HG02938 (cell line): ENCODE results near the gene MIAT.
"Not testable (repeated sequence)": the region's sequence is repeated elsewhere in the genome, so short reads cannot be mapped to it uniquely, and the experiment has no call there.

Experiments
- ATAC-seq: cut with Tn5 transposase; IDR thresholded peaks from one replicate; pipeline ENCODE4 v1.9.1; 2021; ENCODE audit warnings: mild to moderate bottlenecking, moderate library complexity; ENCODE audit not compliant: unreplicated experiment

Gene MIAT

GRCh38 chr22:26691377-26691716, 34.0 kb downstream of the MIAT start:
- no peak for ATAC-seq

- ATAC-seq, result no peak
Measured at GRCh38 chr22:26692215-26692614, 34.8 kb downstream of the MIAT start.

- ATAC-seq, result no peak
Measured at GRCh38 chr22:26697151-26697550, 39.8 kb downstream of the MIAT start.

GRCh38 chr22:26700462-26700861, 43.1 kb downstream of the MIAT start:
- ATAC-seq, result no peak

- ATAC-seq, result no peak
Measured at GRCh38 chr22:26700886-26701285, 43.5 kb downstream of the MIAT start.

GRCh38 chr22:26701323-26701722, 43.9 kb downstream of the MIAT start:
- ATAC-seq, result no peak

GRCh38 chr22:26702906-26703830, 45.8 kb downstream of the MIAT start:
- no peak for ATAC-seq

- not testable (repeated sequence) for ATAC-seq
Measured at GRCh38 chr22:26705379-26705778, 48.0 kb downstream of the MIAT start.

- ATAC-seq, result no peak
Measured at GRCh38 chr22:26707090-26707489, 49.7 kb downstream of the MIAT start.

GRCh38 chr22:26707581-26707980, 50.2 kb downstream of the MIAT start:
- ATAC-seq, result no peak

- no peak for ATAC-seq
Measured at GRCh38 chr22:26708256-26709009, 51.0 kb downstream of the MIAT start.

- no peak for ATAC-seq
Measured at GRCh38 chr22:26709617-26710390, 52.4 kb downstream of the MIAT start.

GRCh38 chr22:26711205-26711963, 54.0 kb downstream of the MIAT start:
- ATAC-seq, result no peak

- no peak for ATAC-seq
Measured at GRCh38 chr22:26712158-26712557, 54.8 kb downstream of the MIAT start.

GRCh38 chr22:26713823-26714449, 56.5 kb downstream of the MIAT start:
- no peak for ATAC-seq

- no peak for ATAC-seq
Measured at GRCh38 chr22:26714971-26715370, 57.6 kb downstream of the MIAT start.

- ATAC-seq, result no peak
Measured at GRCh38 chr22:26715392-26715936, 58.1 kb downstream of the MIAT start.

- no peak for ATAC-seq
Measured at GRCh38 chr22:26718488-26718887, 61.1 kb downstream of the MIAT start.

GRCh38 chr22:26718905-26719304, 61.5 kb downstream of the MIAT start:
- no peak for ATAC-seq

GRCh38 chr22:26722159-26722558, 64.8 kb downstream of the MIAT start:
- ATAC-seq, result no peak
